ENCODE results near the gene HOGA1. TPM values are rescaled to one million over a fixed set of nuclear protein-coding genes. Genes with fewer than 3 reads are reported as not detected.
"Not testable (repeated sequence)": the region's sequence is repeated elsewhere in the genome, so short reads cannot be mapped to it uniquely, and the experiment has no call there.

The HOGA1 gene
- total and polyA plus RNA-seq, 2 donors (not counting 3 experiments of a cell fraction or from before 2014, with no cell fraction given) = 0.44 to 0.91 TPM

GRCh38 chr10:97635577-97635976 is 51.4 kb downstream of the HOGA1 start:
- Histone ChIP-seq H3K4me3 (replicated peaks in 1 of 3; ENCODE audit: insufficient read depth in 1 of 3, low read depth in 1 of 3, low read length in 3 of 3) (no peak overlapping the region), H3K4me2 (ENCODE audit: insufficient read depth, low read length) (no peak overlapping the region), H3K27me3 (ENCODE audit: control insufficient read depth in 2 of 2, insufficient read depth in 2 of 2, low read length in 2 of 2) (no peaks in the 10 kb centered on the region), H2AFZ (ENCODE audit: low read depth, low read length) (no peak overlapping the region), H3K27ac (ENCODE audit: insufficient read depth, low read depth, low read length) (no peak overlapping the region), H3K9me1 (replicated peaks; ENCODE audit: control insufficient read depth, extremely low read depth, insufficient read depth, low read length) (no peaks in the 10 kb centered on the region), H3K4me1 (ENCODE audit: control insufficient read depth, extremely low read depth, insufficient read depth, low read length) (peaks cover 3% of the 10 kb centered on the region), H3K79me2 (ENCODE audit: control insufficient read depth, insufficient read depth, low read length) (no peaks in the 10 kb centered on the region), H3K36me3 (ENCODE audit: control insufficient read depth in 2 of 2, extremely low read depth in 1 of 2, insufficient read depth in 2 of 2, low read length in 2 of 2) (no peaks in the 10 kb centered on the region), H3K9me3 (replicated peaks; ENCODE audit: control insufficient read depth, insufficient read depth, low read length) (no peaks in the 10 kb centered on the region), H4K20me1 (replicated peaks; ENCODE audit: control insufficient read depth, extremely low read depth, insufficient read depth, low read length) (no peaks in the 10 kb centered on the region), H3K9ac (replicated peaks; ENCODE audit: extremely low read depth, insufficient read depth, low read length) (no peak overlapping the region)
- FAIRE-seq (no peak), DNase-seq (ENCODE audit: low read depth, low spot score) (no peak)
- no peak for TF ChIP-seq POLR2AphosphoS5 (IDR thresholded peaks at IDR 0.05; ENCODE audit: insufficient read depth, low read depth, low read length)
- no peak for TF ChIP-seq FOS (IDR thresholded peaks at IDR 0.05; ENCODE audit: borderline replicate concordance, insufficient read depth, low read length)
- no peak for TF ChIP-seq CTCF (IDR thresholded peaks at IDR 0.05; ENCODE audit: extremely low read depth in 1 of 2, insufficient read depth in 1 of 2, low read depth in 1 of 2, low read length in 2 of 2)
- no peak for TF ChIP-seq POLR2A (IDR thresholded peaks at IDR 0.05; ENCODE audit: low read depth, low read length)
- no peak for TF ChIP-seq EZH2 (IDR thresholded peaks at IDR 0.05; ENCODE audit: borderline replicate concordance, low read depth, low read length, severe bottlenecking)
- no peak for TF ChIP-seq MAX (IDR thresholded peaks at IDR 0.05; ENCODE audit: insufficient read depth, insufficient read length)
- no peak for TF ChIP-seq JUN (IDR thresholded peaks at IDR 0.05; ENCODE audit: borderline replicate concordance, insufficient read depth, insufficient read length, low read depth)
- no peak for TF ChIP-seq GATA2 (IDR thresholded peaks at IDR 0.05; ENCODE audit: insufficient read depth, insufficient read length, low read depth, low read length)
- no peak for TF ChIP-seq MYC (IDR thresholded peaks at IDR 0.05; ENCODE audit: low read depth, low read length)
- CTCF ChIA-PET = no interaction called here
- intact Hi-C loops (cut with micrococcal nuclease) (no loop called here), dilution Hi-C loops (cut with MboI; ENCODE audit: extremely low pct_ligation_motif_present, low sequenced_read_pairs) (no loop called here)
- no TSS peak for BruUV-seq (replicated peaks)
- POLR2A ChIA-PET = no interaction called here

GRCh38 chr10:97639090-97639489 is 54.9 kb downstream of the HOGA1 start:
- H4K20me1 ChIP-seq (replicated peaks; ENCODE audit: control insufficient read depth, extremely low read depth, insufficient read depth, low read length); H2AFZ ChIP-seq (ENCODE audit: low read depth, low read length); H3K4me2 ChIP-seq (ENCODE audit: insufficient read depth, low read length); FAIRE-seq; H3K9ac ChIP-seq (replicated peaks; ENCODE audit: extremely low read depth, insufficient read depth, low read length); H3K27me3 ChIP-seq (ENCODE audit: control insufficient read depth in 2 of 2, insufficient read depth in 2 of 2, low read length in 2 of 2); H3K9me1 ChIP-seq (replicated peaks; ENCODE audit: control insufficient read depth, extremely low read depth, insufficient read depth, low read length); H3K4me3 ChIP-seq (replicated peaks in 1 of 3; ENCODE audit: insufficient read depth in 1 of 3, low read depth in 1 of 3, low read length in 3 of 3); CTCF ChIA-PET; dilution Hi-C loops (cut with MboI; ENCODE audit: extremely low pct_ligation_motif_present, low sequenced_read_pairs); BruUV-seq (replicated peaks); DNase-seq (ENCODE audit: low read depth, low spot score); H3K36me3 ChIP-seq (ENCODE audit: control insufficient read depth in 2 of 2, extremely low read depth in 1 of 2, insufficient read depth in 2 of 2, low read length in 2 of 2); POLR2A ChIA-PET; intact Hi-C loops (cut with micrococcal nuclease); H3K27ac ChIP-seq (ENCODE audit: insufficient read depth, low read depth, low read length); H3K9me3 ChIP-seq (replicated peaks; ENCODE audit: control insufficient read depth, insufficient read depth, low read length); H3K4me1 ChIP-seq (ENCODE audit: control insufficient read depth, extremely low read depth, insufficient read depth, low read length): not testable (repeated sequence)
- H3K79me2 ChIP-seq (ENCODE audit: control insufficient read depth, insufficient read depth, low read length) = peaks cover 12% of the 10 kb centered on the region
